Calu3 (cell line): ENCODE data around the gene DPP6. TPM values are rescaled to one million over a fixed set of nuclear protein-coding genes. Genes with fewer than 3 reads are reported as not detected.

Experiments used
- BruUV-seq: library from RNA; stranded (reverse); fragments of 400-500 nt; replicated peaks from 2 replicates; lab custom pipeline; 2021; lab: Mats Ljungman, UMichigan
- CTCF ChIA-PET: fragments of 300-600 bp; sonication (Branson Sonifier 250); formaldehyde crosslinking; loops from one replicate; lab custom pipeline; 2022; ENCODE audit warnings: antibody characterized with exemption; lab: Charles Lee
- DNase-seq: peaks from one replicate; pipeline ENCODE4 v3.0.0; 2022
- H3K27ac Mint-ChIP-seq: one replicate; pipeline ENCODE4 v1.8.0; 2022; ENCODE audit warnings: mixed read lengths; ENCODE audit not compliant: unreplicated experiment
- H3K27me3 Mint-ChIP-seq: one replicate; pipeline ENCODE4 v1.8.0; 2022; ENCODE audit warnings: mixed read lengths; ENCODE audit not compliant: unreplicated experiment
- H3K36me3 Mint-ChIP-seq: one replicate; pipeline ENCODE4 v1.8.0; 2022; ENCODE audit warnings: mild to moderate bottlenecking, moderate library complexity, mixed read lengths; ENCODE audit not compliant: insufficient read depth, unreplicated experiment
- H3K4me1 Mint-ChIP-seq: one replicate; pipeline ENCODE4 v1.8.0; 2022; ENCODE audit warnings: mild to moderate bottlenecking, low read depth, mixed read lengths; ENCODE audit not compliant: unreplicated experiment
- H3K4me3 Mint-ChIP-seq: one replicate; pipeline ENCODE4 v1.8.0; 2022; ENCODE audit warnings: mild to moderate bottlenecking, low read depth, moderate library complexity, mixed read lengths; ENCODE audit not compliant: unreplicated experiment
- H3K9me3 Mint-ChIP-seq: one replicate; pipeline ENCODE4 v1.8.0; 2022; ENCODE audit warnings: low read depth, mixed read lengths; ENCODE audit not compliant: unreplicated experiment
- intact Hi-C: fragments of 100-400 bp; cut with micrococcal nuclease; formaldehyde crosslinking; loops from one replicate; pipeline ENCODE4 v1.10.0; 2022; ENCODE audit not compliant: unreplicated experiment
- total RNA-seq: library from RNA; stranded (reverse); gene quantifications from 2 replicates; pipeline ENCODE4 v1.2.3, GENCODE V29; 2022
- TF ChIP-seq, protein P1 (sequence below): fragments of 200-600 bp; IDR thresholded peaks from one replicate; pipeline ENCODE4 v1.8.0; 2022; ENCODE audit warnings: antibody characterized with exemption; ENCODE audit not compliant: unreplicated experiment

The DPP6 gene
- total RNA-seq, 1 experiment from 2014 or later, result not detected

DNA sequence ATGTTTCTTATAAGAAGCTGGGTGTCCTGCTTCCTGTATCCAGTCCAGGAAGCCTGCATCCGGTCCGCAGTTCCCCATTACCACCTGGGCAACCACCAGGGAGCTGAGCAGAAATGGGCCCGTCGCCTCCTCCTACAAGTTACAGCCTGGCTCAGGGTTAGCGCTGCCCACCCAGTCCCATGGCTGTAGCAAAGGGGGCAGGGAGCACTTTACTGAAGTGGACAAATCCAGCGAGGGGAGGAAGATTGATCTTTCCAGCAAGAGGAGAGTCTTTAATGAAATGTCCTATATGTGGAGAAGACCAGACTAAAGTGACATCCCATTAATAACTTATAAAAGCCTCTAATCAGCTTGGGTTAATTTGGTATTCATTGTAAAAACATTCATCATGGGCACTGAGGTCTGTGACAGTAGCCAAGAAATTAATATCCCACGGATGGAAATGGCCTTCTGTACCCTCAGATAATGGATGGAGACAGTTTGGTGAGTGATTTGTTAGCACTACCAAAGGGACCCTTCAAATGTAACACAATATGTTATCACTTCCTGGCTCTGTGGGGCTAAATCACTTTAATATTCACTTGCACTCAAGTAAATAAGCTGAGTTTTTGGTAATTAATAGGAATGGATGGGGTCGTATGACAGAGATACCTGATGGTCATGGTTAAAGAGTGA lies 627.3 kb downstream of the DPP6 start:
- CTCF ChIA-PET, result no interaction called here
- no peaks in the 10 kb centered on the region for H3K27me3 Mint-ChIP-seq
- no TSS peak for BruUV-seq
- H3K9me3 Mint-ChIP-seq, result peaks cover 31% of the 10 kb centered on the region
- no peaks in the 10 kb centered on the region for H3K36me3 Mint-ChIP-seq
- intact Hi-C loops, result no loop called here
- H3K27ac Mint-ChIP-seq, result no peak overlapping the region
- no peaks in the 10 kb centered on the region for H3K4me1 Mint-ChIP-seq
- DNase-seq, result no peak
- TF ChIP-seq, protein P1, sequence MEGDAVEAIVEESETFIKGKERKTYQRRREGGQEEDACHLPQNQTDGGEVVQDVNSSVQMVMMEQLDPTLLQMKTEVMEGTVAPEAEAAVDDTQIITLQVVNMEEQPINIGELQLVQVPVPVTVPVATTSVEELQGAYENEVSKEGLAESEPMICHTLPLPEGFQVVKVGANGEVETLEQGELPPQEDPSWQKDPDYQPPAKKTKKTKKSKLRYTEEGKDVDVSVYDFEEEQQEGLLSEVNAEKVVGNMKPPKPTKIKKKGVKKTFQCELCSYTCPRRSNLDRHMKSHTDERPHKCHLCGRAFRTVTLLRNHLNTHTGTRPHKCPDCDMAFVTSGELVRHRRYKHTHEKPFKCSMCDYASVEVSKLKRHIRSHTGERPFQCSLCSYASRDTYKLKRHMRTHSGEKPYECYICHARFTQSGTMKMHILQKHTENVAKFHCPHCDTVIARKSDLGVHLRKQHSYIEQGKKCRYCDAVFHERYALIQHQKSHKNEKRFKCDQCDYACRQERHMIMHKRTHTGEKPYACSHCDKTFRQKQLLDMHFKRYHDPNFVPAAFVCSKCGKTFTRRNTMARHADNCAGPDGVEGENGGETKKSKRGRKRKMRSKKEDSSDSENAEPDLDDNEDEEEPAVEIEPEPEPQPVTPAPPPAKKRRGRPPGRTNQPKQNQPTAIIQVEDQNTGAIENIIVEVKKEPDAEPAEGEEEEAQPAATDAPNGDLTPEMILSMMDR, result no peak
- no peak overlapping the region for H3K4me3 Mint-ChIP-seq

GRCh38 chr7:154680894-154681659 lies 628.9 kb downstream of the DPP6 start:
- no peak for DNase-seq
- TF ChIP-seq, protein P1, result no peak
- Mint-ChIP-seq H3K9me3 (peaks cover 23% of the 10 kb centered on the region), H3K4me3 (no peak overlapping the region), H3K4me1 (no peaks in the 10 kb centered on the region), H3K27me3 (no peaks in the 10 kb centered on the region), H3K36me3 (no peaks in the 10 kb centered on the region), H3K27ac (no peak overlapping the region)
- intact Hi-C loops, result no loop called here
- CTCF ChIA-PET, result no interaction called here
- no TSS peak for BruUV-seq

DNA sequence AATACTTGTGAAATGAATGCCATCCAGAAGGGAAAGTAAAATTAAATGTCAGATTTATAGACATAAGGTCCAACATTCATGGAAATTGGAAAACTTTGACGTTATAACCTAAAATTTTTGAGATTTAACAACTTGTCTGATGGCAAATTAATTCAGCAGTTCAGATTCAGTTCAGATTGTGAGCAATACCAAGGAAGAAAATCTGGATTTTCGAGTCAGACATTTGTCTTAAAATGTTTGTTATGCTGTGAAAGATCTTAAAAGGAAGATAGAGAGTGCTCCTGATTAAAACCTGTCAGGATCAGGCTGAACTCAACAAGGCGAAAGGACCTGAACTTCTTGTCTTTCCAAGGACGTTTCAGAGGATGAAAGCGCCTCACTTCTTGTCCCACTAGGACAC lies 629.8 kb downstream of the DPP6 start:
- no peaks in the 10 kb centered on the region for H3K4me1 Mint-ChIP-seq
- TF ChIP-seq, protein P1, result no peak

DNA sequence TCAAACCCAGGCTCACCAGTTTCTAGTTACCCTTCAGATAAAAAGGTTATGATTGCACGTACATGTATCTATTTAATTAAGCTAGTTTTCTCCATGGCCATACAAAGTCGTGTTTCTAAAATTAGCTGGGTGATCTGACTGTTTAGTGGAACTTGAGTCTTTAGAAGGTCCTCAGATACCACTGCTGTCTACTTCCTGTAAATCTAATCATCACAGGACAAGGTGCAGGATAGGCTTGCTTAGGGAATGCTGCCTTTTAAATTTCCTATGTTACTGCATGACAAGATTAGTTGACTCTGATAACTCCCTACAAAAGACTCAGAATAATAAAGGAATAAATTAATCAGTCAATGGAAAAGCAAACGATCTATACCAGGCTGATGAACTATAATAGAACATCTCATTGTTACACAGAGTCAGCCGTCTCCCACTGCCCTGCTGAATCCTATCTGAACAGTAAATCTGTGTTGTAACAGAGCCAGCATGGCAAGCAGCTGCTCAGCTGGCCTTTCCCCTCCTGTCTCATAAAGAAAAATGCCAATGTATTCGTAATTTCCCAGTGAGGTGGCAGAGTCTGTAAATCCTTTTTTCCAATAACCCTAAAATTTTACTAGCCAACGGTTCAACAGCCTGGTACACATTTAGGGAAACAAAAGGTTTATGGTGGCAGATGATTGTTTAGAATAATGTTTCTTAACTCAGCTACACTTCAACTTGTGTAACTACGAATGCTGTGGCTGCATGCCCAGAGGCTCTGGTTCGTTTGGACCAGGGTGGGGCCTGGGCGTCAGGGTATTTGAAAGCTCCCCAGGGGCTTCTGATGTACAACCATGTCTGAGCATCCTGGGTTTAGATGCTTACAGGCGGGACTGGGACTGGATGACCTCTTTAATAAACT lies 632.7 kb downstream of the DPP6 start:
- Mint-ChIP-seq H3K27ac (no peak overlapping the region), H3K27me3 (no peaks in the 10 kb centered on the region), H3K36me3 (no peaks in the 10 kb centered on the region), H3K4me1 (no peaks in the 10 kb centered on the region), H3K9me3 (peaks cover 21% of the 10 kb centered on the region), H3K4me3 (no peak overlapping the region)
- TF ChIP-seq, protein P1, result no peak
- intact Hi-C loops, result loop anchor here (2.0 kb wide), 1 partner anchor 70 kb away; no protein-coding TSS in a partner anchor
- BruUV-seq, result no TSS peak
- DNase-seq, result no peak
- CTCF ChIA-PET, result no interaction called here

More for the DNA sequence above, 629.8 kb downstream of the DPP6 start:
- no TSS peak for BruUV-seq
- CTCF ChIA-PET, result no interaction called here
- Mint-ChIP-seq H3K27ac (no peak overlapping the region), H3K9me3 (peaks cover 23% of the 10 kb centered on the region), H3K27me3 (no peaks in the 10 kb centered on the region), H3K4me3 (no peak overlapping the region), H3K36me3 (no peaks in the 10 kb centered on the region)
- intact Hi-C loops, result no loop called here
- DNase-seq, result no peak
